Measurements from ENCODE around the gene BOD1.

DNA sequence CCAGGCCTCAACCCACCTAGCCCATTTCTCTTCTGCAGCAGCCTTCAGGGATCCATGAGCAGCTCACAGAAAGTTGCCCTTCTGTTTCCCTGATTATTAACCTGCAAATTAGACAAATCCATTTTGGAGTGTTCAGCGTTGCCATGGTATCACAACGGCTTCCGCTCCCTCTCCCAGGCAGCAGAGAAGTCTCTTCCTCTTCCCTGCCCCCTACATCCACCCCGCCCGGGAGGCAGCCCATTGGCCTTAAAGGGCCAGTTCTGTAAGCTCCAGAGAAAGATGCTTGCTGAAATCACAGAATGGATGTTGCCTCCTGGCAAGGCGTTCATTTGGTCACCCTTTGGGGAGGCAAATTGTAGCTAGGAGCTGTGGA is 47.7 kb upstream of the BOD1 start:
- TF ChIP-seq, protein P1, sequence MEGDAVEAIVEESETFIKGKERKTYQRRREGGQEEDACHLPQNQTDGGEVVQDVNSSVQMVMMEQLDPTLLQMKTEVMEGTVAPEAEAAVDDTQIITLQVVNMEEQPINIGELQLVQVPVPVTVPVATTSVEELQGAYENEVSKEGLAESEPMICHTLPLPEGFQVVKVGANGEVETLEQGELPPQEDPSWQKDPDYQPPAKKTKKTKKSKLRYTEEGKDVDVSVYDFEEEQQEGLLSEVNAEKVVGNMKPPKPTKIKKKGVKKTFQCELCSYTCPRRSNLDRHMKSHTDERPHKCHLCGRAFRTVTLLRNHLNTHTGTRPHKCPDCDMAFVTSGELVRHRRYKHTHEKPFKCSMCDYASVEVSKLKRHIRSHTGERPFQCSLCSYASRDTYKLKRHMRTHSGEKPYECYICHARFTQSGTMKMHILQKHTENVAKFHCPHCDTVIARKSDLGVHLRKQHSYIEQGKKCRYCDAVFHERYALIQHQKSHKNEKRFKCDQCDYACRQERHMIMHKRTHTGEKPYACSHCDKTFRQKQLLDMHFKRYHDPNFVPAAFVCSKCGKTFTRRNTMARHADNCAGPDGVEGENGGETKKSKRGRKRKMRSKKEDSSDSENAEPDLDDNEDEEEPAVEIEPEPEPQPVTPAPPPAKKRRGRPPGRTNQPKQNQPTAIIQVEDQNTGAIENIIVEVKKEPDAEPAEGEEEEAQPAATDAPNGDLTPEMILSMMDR (IDR thresholded peaks at IDR 0.05), result no peak
- no peak for TF ChIP-seq POLR2A (IDR thresholded peaks at IDR 0.05)
- no peak for TF ChIP-seq POLR2AphosphoS5 (IDR thresholded peaks at IDR 0.05)
- TF ChIP-seq EP300 (IDR thresholded peaks at IDR 0.05), result no peak
